CD14-positive monocyte (primary cell): ENCODE results near the gene BIN1. TPM values are rescaled to one million over a fixed set of nuclear protein-coding genes. Genes with fewer than 3 reads are reported as not detected.

Experiments
- DNase-seq, 3 donors: peaks; one replicate each; pipeline ENCODE4 v3.0.0-alpha.2; 2011 to 2022
- H2AFZ ChIP-seq: 2 replicates; pipeline ENCODE4 v1.6.0; 2012; ENCODE audit warnings: mild to moderate bottlenecking, low read depth, low read length, inconsistent platforms; ENCODE audit not compliant: insufficient read depth, poor library complexity, severe bottlenecking
- H3K27ac ChIP-seq, 2 donors: 1 replicate in 1 of 2; 2 replicates in 1 of 2; pipeline ENCODE4 v1.5.1; 2012 to 2013; ENCODE audit warnings: low read length in 2 of 2, control low read depth in 1 of 2, inconsistent platforms in 1 of 2, low read depth in 1 of 2, mild to moderate bottlenecking in 1 of 2
- H3K27me3 ChIP-seq, 2 donors: one replicate each; pipeline versions ENCODE4 v1.6.0 to v1.6.1; 2011 to 2013; ENCODE audit warnings: low read length in 2 of 2; ENCODE audit not compliant: control insufficient read depth in 2 of 2, insufficient read depth in 2 of 2
- H3K36me3 ChIP-seq, 2 donors: replicated peaks in 1 of 2; 1 replicate in 1 of 2; 2 replicates in 1 of 2; pipeline versions ENCODE4 v1.5.1 to v1.6.1; 2012 to 2013; ENCODE audit warnings: low read length in 2 of 2, control low read depth in 1 of 2, inconsistent platforms in 1 of 2, mild to moderate bottlenecking in 1 of 2; ENCODE audit not compliant: insufficient read depth in 2 of 2, control insufficient read depth in 1 of 2
- H3K4me1 ChIP-seq, 2 donors: 1 replicate in 1 of 2; 2 replicates in 1 of 2; pipeline versions ENCODE4 v1.5.1 to v1.6.1; 2012 to 2013; ENCODE audit warnings: low read length in 2 of 2, control low read depth in 1 of 2, inconsistent platforms in 1 of 2, mild to moderate bottlenecking in 1 of 2, moderate library complexity in 1 of 2; ENCODE audit not compliant: insufficient read depth in 2 of 2, control insufficient read depth in 1 of 2
- H3K4me2 ChIP-seq: replicated peaks from 2 replicates; pipeline ENCODE3; 2012; ENCODE audit warnings: low read length, moderate library complexity, mild to moderate bottlenecking; ENCODE audit not compliant: poor library complexity, severe bottlenecking; ENCODE audit errors: extremely low read depth
- H3K4me3 ChIP-seq, 3 experiments: fragments of 200-600 bp in 1 of 3; sonication (generic) in 1 of 3; replicated peaks in 1 of 3; 1 replicate in 2 of 3; 2 replicates in 1 of 3; pipeline ENCODE4 v1.5.1; 2011 to 2013; ENCODE audit warnings: low read length in 3 of 3, mild to moderate bottlenecking in 3 of 3, control low read depth in 2 of 3, low read depth in 2 of 3, inconsistent platforms in 1 of 3, moderate library complexity in 1 of 3
- H3K79me2 ChIP-seq: 2 replicates; pipeline ENCODE4 v1.6.0; 2012; ENCODE audit warnings: mild to moderate bottlenecking, control low read depth, inconsistent platforms, low read length, moderate library complexity; ENCODE audit not compliant: insufficient read depth
- H3K9ac ChIP-seq: 2 replicates; pipeline ENCODE4 v1.6.0; 2017; ENCODE audit warnings: low read length, mild to moderate bottlenecking; ENCODE audit not compliant: insufficient read depth, poor library complexity, severe bottlenecking
- H3K9me3 ChIP-seq, 2 donors: replicated peaks in 1 of 2; 1 replicate in 1 of 2; 2 replicates in 1 of 2; pipeline versions ENCODE4 v1.5.1 to v1.6.1; 2012 to 2013; ENCODE audit warnings: low read length in 2 of 2, control low read depth in 1 of 2; ENCODE audit not compliant: control insufficient read depth in 1 of 2, insufficient read depth in 1 of 2
- H4K20me1 ChIP-seq: 2 replicates; pipeline ENCODE4 v1.6.0; 2012; ENCODE audit warnings: mild to moderate bottlenecking, low read length, control low read depth, moderate library complexity; ENCODE audit not compliant: insufficient read depth
- H3K27ac Mint-ChIP-seq, 7 donors: one replicate each; pipeline ENCODE4 v1.8.0; 2020; ENCODE audit warnings: mild to moderate bottlenecking in 7 of 7, mixed read lengths in 7 of 7, moderate library complexity in 6 of 7, inconsistent platforms in 2 of 7
- H3K27me3 Mint-ChIP-seq, 3 donors: one replicate each; pipeline ENCODE4 v1.8.0; 2021 to 2022; ENCODE audit warnings: low read depth in 3 of 3, mild to moderate bottlenecking in 3 of 3, mixed read lengths in 3 of 3, moderate library complexity in 3 of 3, inconsistent platforms in 1 of 3
- H3K36me3 Mint-ChIP-seq, 2 donors: one replicate each; pipeline ENCODE4 v1.8.0; 2020; ENCODE audit warnings: mixed read lengths in 2 of 2, inconsistent platforms in 1 of 2, mild to moderate bottlenecking in 1 of 2
- H3K4me1 Mint-ChIP-seq: one replicate; pipeline ENCODE4 v1.8.0; 2020; ENCODE audit warnings: mild to moderate bottlenecking, mixed read lengths
- H3K4me3 Mint-ChIP-seq, 2 donors: one replicate each; pipeline ENCODE4 v1.8.0; 2020; ENCODE audit warnings: mild to moderate bottlenecking in 2 of 2, mixed read lengths in 2 of 2, moderate library complexity in 1 of 2
- H3K9me3 Mint-ChIP-seq, 7 donors: one replicate each; pipeline ENCODE4 v1.8.0; 2020 to 2022; ENCODE audit warnings: mixed read lengths in 7 of 7, mild to moderate bottlenecking in 6 of 7, moderate library complexity in 6 of 7, inconsistent platforms in 2 of 7
- CTCF ChIP-seq: fragments of 200-600 bp; IDR thresholded peaks from one replicate; pipeline ENCODE4 v1.8.0; 2022; ENCODE audit warnings: antibody characterized with exemption, mild to moderate bottlenecking
- WGBS: methylation state at CpG from one replicate; pipeline ENCODE4 v1.1.5; 2013; ENCODE audit warnings: missing lambda C conversion rate; ENCODE audit not compliant: insufficient coverage; 5-methylcytosine and 5-hydroxymethylcytosine counted together
- intact Hi-C, 2 donors: fragments of 100-400 bp; cut with micrococcal nuclease; formaldehyde crosslinking; loops; one replicate each; pipeline versions ENCODE4 v1.15.0 to v1.15.1; 2023
- polyA plus RNA-seq, 3 donors: library from polyadenylated mRNA; depleted of rRNA in 1 of 3; unstranded in 2 of 3; stranded (reverse) in 1 of 3; fragments of 300-500 nt in 2 of 3; fragments of >200 nt in 1 of 3; fragmentation: Illumina TruSeq in 2 of 3; gene quantifications; 1 replicate in 2 of 3; 2 replicates in 1 of 3; pipeline ENCODE4 v1.2.3, GENCODE V29; 2012 to 2021

The BIN1 gene
- polyA plus RNA-seq, 3 donors, result 3.4 to 7.5 (median 4.1) TPM

DNA sequence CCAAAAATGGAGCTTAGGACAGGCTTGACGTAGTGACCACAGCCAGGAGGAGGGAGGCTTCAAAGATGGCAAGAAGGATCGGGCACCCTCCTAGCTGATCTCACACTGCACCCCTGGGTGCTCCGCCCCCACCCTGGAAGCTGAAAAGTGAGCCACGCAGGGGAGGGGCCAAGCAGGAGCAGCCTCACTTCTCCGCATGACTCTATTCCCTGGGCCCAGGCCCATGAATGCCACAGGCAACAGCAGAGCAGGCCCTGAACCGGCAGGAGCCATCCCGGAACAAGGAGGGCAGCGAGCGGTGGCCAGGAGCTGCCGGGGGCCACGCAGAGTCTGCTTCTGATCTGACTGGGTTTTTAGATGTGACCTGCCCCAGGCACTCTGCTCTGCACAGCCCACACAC, 30.0 kb downstream of the BIN1 start:
- H3K4me1 Mint-ChIP-seq, result peaks cover 24% of the 10 kb centered on the region
- intact Hi-C loops, result loop anchor here in 1 of 2 donors (10.0 kb wide), 1 partner anchor 218 kb away; the partner anchor contains the start of gene ERCC3
- Histone ChIP-seq H3K4me2 (no peak overlapping the region), H3K4me3 (no peak overlapping the region), H4K20me1 (no peaks in the 10 kb centered on the region), H3K9me3 (no peaks in the 10 kb centered on the region), H3K79me2 (no peaks in the 10 kb centered on the region), H3K27ac (no peak overlapping the region), H3K4me1 (peaks cover 15 to 19% of the 10 kb centered on the region in 2 donors), H2AFZ (no peak overlapping the region), H3K9ac (no peak overlapping the region), H3K27me3 (peaks cover 0 to 7% of the 10 kb centered on the region in 2 donors), H3K36me3 (no peaks in the 10 kb centered on the region)
- WGBS, result 97% methylated on average over 11 of the region's 11 CpGs
- peaks cover 4 to 11% (median 7%) of the 10 kb centered on the region in 3 donors for H3K27me3 Mint-ChIP-seq
- TF ChIP-seq CTCF, result no peak
- H3K9me3 Mint-ChIP-seq, result no peaks in the 10 kb centered on the region
- no peaks in the 10 kb centered on the region for H3K36me3 Mint-ChIP-seq
- H3K27ac Mint-ChIP-seq, result peak overlapping the region in 2 of 7 donors; percentile 18 to 68
- H3K4me3 Mint-ChIP-seq, result no peak overlapping the region
- DNase-seq, result no peak

DNA sequence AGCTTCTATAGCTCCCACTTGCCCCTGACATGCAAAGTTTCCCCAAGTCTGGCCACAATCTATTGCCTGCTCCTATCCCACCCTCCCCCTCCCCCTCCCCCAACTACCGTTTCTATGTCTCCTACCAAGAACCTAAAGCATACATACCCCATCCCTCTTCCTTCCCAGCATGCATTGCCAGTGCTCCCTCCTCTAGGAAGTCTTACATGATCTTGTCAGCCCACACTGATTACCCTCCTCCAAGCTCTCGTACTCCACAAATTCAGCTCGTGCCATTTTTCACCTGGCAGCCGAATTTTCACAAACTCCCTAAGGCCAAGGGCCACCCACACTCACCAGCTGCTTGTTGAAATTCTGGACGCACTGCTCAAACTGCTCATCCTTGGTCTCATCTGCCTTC, 30.7 kb downstream of the BIN1 start:
- H3K4me3 Mint-ChIP-seq, result no peak overlapping the region
- Histone ChIP-seq H3K79me2 (no peaks in the 10 kb centered on the region), H3K27ac (no peak overlapping the region), H3K4me1 (peaks cover 8 to 13% of the 10 kb centered on the region in 2 donors), H3K27me3 (peaks cover 0 to under 1% of the 10 kb centered on the region in 2 donors), H3K4me3 (no peak overlapping the region), H3K9ac (no peak overlapping the region), H3K9me3 (no peaks in the 10 kb centered on the region), H3K4me2 (no peak overlapping the region), H3K36me3 (no peaks in the 10 kb centered on the region), H2AFZ (no peak overlapping the region), H4K20me1 (no peaks in the 10 kb centered on the region)
- peaks cover 4 to 7% (median 5%) of the 10 kb centered on the region in 3 donors for H3K27me3 Mint-ChIP-seq
- H3K27ac Mint-ChIP-seq, result peak overlapping the region in 1 of 7 donors; percentile 30
- H3K4me1 Mint-ChIP-seq, result peaks cover 18% of the 10 kb centered on the region
- intact Hi-C loops, result loop anchor here in 1 of 2 donors (10.0 kb wide), 1 partner anchor 219 kb away; the partner anchor contains the start of gene ERCC3
- no peaks in the 10 kb centered on the region for H3K9me3 Mint-ChIP-seq
- DNase-seq, result no peak
- no peak for TF ChIP-seq CTCF
- H3K36me3 Mint-ChIP-seq, result no peaks in the 10 kb centered on the region
- WGBS, result 100% methylated on average over 3 of the region's 5 CpGs
